GM19328 (cell line): ENCODE data around the gene CNTN2.

ENCODE experiments used
- ATAC-seq: cut with Tn5 transposase; IDR thresholded peaks from one replicate; pipeline ENCODE4 v1.9.1; 2021; ENCODE audit warnings: mild to moderate bottlenecking, moderate library complexity; ENCODE audit not compliant: unreplicated experiment

The CNTN2 gene

GRCh38 chr1:205121660-205122488 lies 78.9 kb downstream of the CNTN2 start, which contains the start of gene RBBP5:
Gene RBBP5, minus strand, starts transcription at chr1:205121978. Its CDS starts 105 bp downstream, at chr1:205121873.
- ATAC-seq, result peak; percentile 93

- peak; percentile 6 for ATAC-seq
Observed at GRCh38 chr1:205122489-205122882, 79.5 kb downstream of the CNTN2 start.

- no peak for ATAC-seq
Observed at GRCh38 chr1:205124726-205125125, 81.7 kb downstream of the CNTN2 start.

GRCh38 chr1:205127646-205128045 lies 84.6 kb downstream of the CNTN2 start:
- ATAC-seq, result no peak
